Measurements from ENCODE around the gene NDUFV2. TPM values are rescaled to one million over a fixed set of nuclear protein-coding genes. Genes with fewer than 3 reads are reported as not detected.
"Not testable (repeated sequence)": the region's sequence is repeated elsewhere in the genome, so short reads cannot be mapped to it uniquely, and the experiment has no call there.

The NDUFV2 gene
- total RNA-seq, 2 experiments from 2014 or later, result 222 to 302 TPM

- ATAC-seq (peak; percentile 1), DNase-seq (no peak)
- Mint-ChIP-seq H3K36me3 (peaks cover 10% of the 10 kb centered on the region), H3K27ac (peak overlapping the region; percentile 90), H3K4me3 (no peak overlapping the region), H3K4me1 (peaks cover 75% of the 10 kb centered on the region), H3K9me3 (ENCODE audit: low read depth) (no peaks in the 10 kb centered on the region), H3K27me3 (no peaks in the 10 kb centered on the region)
- CTCF ChIA-PET, result interaction anchor here (0.6 to 2.4 kb wide), 9 partner anchors 9 to 131 kb away, joined by 3 to 18 read pairs (median 4); no protein-coding TSS in a partner anchor
Measured at GRCh38 chr18:9148203-9148552, 45.7 kb downstream of the NDUFV2 start.

- DNase-seq, result no peak
- H3K4me1 Mint-ChIP-seq, result peaks cover 72% of the 10 kb centered on the region
- H3K36me3 Mint-ChIP-seq, result peaks cover 17% of the 10 kb centered on the region
- H3K27me3 Mint-ChIP-seq, result no peaks in the 10 kb centered on the region
- no peak overlapping the region for H3K4me3 Mint-ChIP-seq
- CTCF ChIA-PET, result interaction anchor here (0.7 to 2.4 kb wide), 4 partner anchors 30 to 76 kb away, joined by 3 to 10 read pairs (median 4); no protein-coding TSS in a partner anchor
- no peak overlapping the region for H3K27ac Mint-ChIP-seq
- peaks cover 3% of the 10 kb centered on the region for H3K9me3 Mint-ChIP-seq (ENCODE audit: low read depth)
- ATAC-seq, result no peak
Measured at GRCh38 chr18:9150121-9150520, 47.6 kb downstream of the NDUFV2 start.

- DNase-seq (no peak), ATAC-seq (no peak)
- Mint-ChIP-seq H3K4me3 (no peak overlapping the region), H3K27ac (no peak overlapping the region), H3K4me1 (peaks cover 63% of the 10 kb centered on the region), H3K36me3 (peaks cover 35% of the 10 kb centered on the region), H3K9me3 (ENCODE audit: low read depth) (peaks cover 9% of the 10 kb centered on the region), H3K27me3 (no peaks in the 10 kb centered on the region)
- CTCF ChIA-PET, result interaction anchor here (1.7 kb wide), 1 partner anchor 80 kb away, joined by 8 read pairs; no protein-coding TSS in a partner anchor
Measured at GRCh38 chr18:9153256-9153655, 50.8 kb downstream of the NDUFV2 start.

- Mint-ChIP-seq H3K4me1 (peaks cover 47% of the 10 kb centered on the region), H3K27ac (no peak overlapping the region), H3K36me3 (peaks cover 49% of the 10 kb centered on the region), H3K9me3 (ENCODE audit: low read depth) (peaks cover 9% of the 10 kb centered on the region), H3K4me3 (no peak overlapping the region), H3K27me3 (no peaks in the 10 kb centered on the region)
- CTCF ChIA-PET, result no interaction called here
- no peak for DNase-seq
- ATAC-seq, result no peak
Measured at GRCh38 chr18:9156604-9157249, 54.2 kb downstream of the NDUFV2 start.

- Mint-ChIP-seq H3K4me1 (peaks cover 40% of the 10 kb centered on the region), H3K36me3 (peaks cover 60% of the 10 kb centered on the region), H3K27me3 (no peaks in the 10 kb centered on the region)
Measured at GRCh38 chr18:9157806-9158205, 55.3 kb downstream of the NDUFV2 start.

GRCh38 chr18:9160014-9160413 lies 57.5 kb downstream of the NDUFV2 start:
- Mint-ChIP-seq H3K9me3 (ENCODE audit: low read depth) (peaks cover 22% of the 10 kb centered on the region), H3K36me3 (peaks cover 68% of the 10 kb centered on the region), H3K27me3 (no peaks in the 10 kb centered on the region), H3K4me3 (no peak overlapping the region), H3K4me1 (peaks cover 32% of the 10 kb centered on the region), H3K27ac (no peak overlapping the region)
- DNase-seq (no peak), ATAC-seq (no peak)
- CTCF ChIA-PET, result interaction anchor here (0.8 to 1.2 kb wide), 2 partner anchors 86 to 87 kb away, joined by 3 read pairs; no protein-coding TSS in a partner anchor

More at GRCh38 chr18:9157806-9158205, 55.3 kb downstream of the NDUFV2 start:
- H3K9me3 Mint-ChIP-seq (ENCODE audit: low read depth), result peaks cover 9% of the 10 kb centered on the region
- no peak for DNase-seq
- no peak overlapping the region for H3K4me3 Mint-ChIP-seq
- H3K27ac Mint-ChIP-seq, result peak overlapping the region; percentile 22
- no peak for ATAC-seq
- CTCF ChIA-PET, result no interaction called here

- Mint-ChIP-seq H3K36me3 (peaks cover 61% of the 10 kb centered on the region), H3K9me3 (ENCODE audit: low read depth) (peaks cover 19% of the 10 kb centered on the region), H3K4me1 (peaks cover 21% of the 10 kb centered on the region)
- DNase-seq, ATAC-seq, H3K27me3 Mint-ChIP-seq, H3K27ac Mint-ChIP-seq, CTCF ChIA-PET, H3K4me3 Mint-ChIP-seq: not testable (repeated sequence)
Measured at GRCh38 chr18:9162663-9163062, 60.2 kb downstream of the NDUFV2 start.

- ATAC-seq, H3K27ac Mint-ChIP-seq: not testable (repeated sequence)
- CTCF ChIA-PET, result interaction anchor here (1.6 kb wide), 1 partner anchor 20 kb away, joined by 3 read pairs; no protein-coding TSS in a partner anchor
Measured at GRCh38 chr18:9164149-9164548, 61.6 kb downstream of the NDUFV2 start.

GRCh38 chr18:9165883-9166282 lies 63.4 kb downstream of the NDUFV2 start:
- Mint-ChIP-seq H3K36me3 (peaks cover 64% of the 10 kb centered on the region), H3K4me1 (peaks cover 16% of the 10 kb centered on the region), H3K9me3 (ENCODE audit: low read depth) (peaks cover 19% of the 10 kb centered on the region)
- H3K27me3 Mint-ChIP-seq, H3K4me3 Mint-ChIP-seq, CTCF ChIA-PET, ATAC-seq, DNase-seq, H3K27ac Mint-ChIP-seq: not testable (repeated sequence)

More at GRCh38 chr18:9164149-9164548, 61.6 kb downstream of the NDUFV2 start:
- Mint-ChIP-seq H3K9me3 (ENCODE audit: low read depth) (peaks cover 19% of the 10 kb centered on the region), H3K4me1 (peaks cover 14% of the 10 kb centered on the region), H3K36me3 (peaks cover 55% of the 10 kb centered on the region)
- H3K4me3 Mint-ChIP-seq, H3K27me3 Mint-ChIP-seq, DNase-seq: not testable (repeated sequence)

- H3K4me3 Mint-ChIP-seq, H3K27ac Mint-ChIP-seq, H3K27me3 Mint-ChIP-seq, CTCF ChIA-PET, ATAC-seq, DNase-seq: not testable (repeated sequence)
- H3K4me1 Mint-ChIP-seq, result peaks cover 37% of the 10 kb centered on the region
- H3K36me3 Mint-ChIP-seq, result peaks cover 54% of the 10 kb centered on the region
- peaks cover 12% of the 10 kb centered on the region for H3K9me3 Mint-ChIP-seq (ENCODE audit: low read depth)
Measured at GRCh38 chr18:9169515-9169914, 67.0 kb downstream of the NDUFV2 start.

GRCh38 chr18:9171919-9172318 lies 69.4 kb downstream of the NDUFV2 start:
- H3K9me3 Mint-ChIP-seq (ENCODE audit: low read depth); H3K27ac Mint-ChIP-seq; ATAC-seq; H3K4me3 Mint-ChIP-seq; H3K27me3 Mint-ChIP-seq; CTCF ChIA-PET; DNase-seq: not testable (repeated sequence)
- Mint-ChIP-seq H3K36me3 (peaks cover 50% of the 10 kb centered on the region), H3K4me1 (peaks cover 41% of the 10 kb centered on the region)

GRCh38 chr18:9172506-9173127 lies 70.1 kb downstream of the NDUFV2 start:
- CTCF ChIA-PET, result no interaction called here
- no peak for DNase-seq
- Mint-ChIP-seq H3K36me3 (peaks cover 48% of the 10 kb centered on the region), H3K9me3 (ENCODE audit: low read depth) (peaks cover 6% of the 10 kb centered on the region), H3K4me3 (no peak overlapping the region), H3K27me3 (no peaks in the 10 kb centered on the region), H3K27ac (no peak overlapping the region), H3K4me1 (peaks cover 38% of the 10 kb centered on the region)
- no peak for ATAC-seq

GRCh38 chr18:9173770-9174233 lies 71.3 kb downstream of the NDUFV2 start:
- Mint-ChIP-seq H3K27ac (no peak overlapping the region), H3K27me3 (no peaks in the 10 kb centered on the region), H3K4me3 (no peak overlapping the region), H3K4me1 (peaks cover 35% of the 10 kb centered on the region), H3K9me3 (ENCODE audit: low read depth) (peaks cover 6% of the 10 kb centered on the region), H3K36me3 (peaks cover 52% of the 10 kb centered on the region)
- peak; percentile 43 for DNase-seq
- peak; percentile 64 for ATAC-seq
- CTCF ChIA-PET, result no interaction called here

- CTCF ChIA-PET, result no interaction called here
- DNase-seq (no peak), ATAC-seq (no peak)
- H3K36me3 Mint-ChIP-seq, result peaks cover 51% of the 10 kb centered on the region
- H3K4me1 Mint-ChIP-seq, result peaks cover 35% of the 10 kb centered on the region
- H3K27ac Mint-ChIP-seq, result peak overlapping the region; percentile 30
- no peak overlapping the region for H3K4me3 Mint-ChIP-seq
- H3K27me3 Mint-ChIP-seq, result no peaks in the 10 kb centered on the region
- H3K9me3 Mint-ChIP-seq (ENCODE audit: low read depth), result peaks cover 6% of the 10 kb centered on the region
Measured at GRCh38 chr18:9174302-9174701, 71.8 kb downstream of the NDUFV2 start.

Measured in activated CD8-positive, alpha-beta memory T cell treated with anti-CD3 and anti-CD28 coated beads, Interleukin-2, amount 10 ng/mL, durations not matched to agents 7 days and 5 days (primary cell).